ENCODE measurements around the gene TRIM46.
"Not testable (repeated sequence)": the region's sequence is repeated elsewhere in the genome, so short reads cannot be mapped to it uniquely, and the experiment has no call there.

- TF ChIP-seq, protein P1, sequence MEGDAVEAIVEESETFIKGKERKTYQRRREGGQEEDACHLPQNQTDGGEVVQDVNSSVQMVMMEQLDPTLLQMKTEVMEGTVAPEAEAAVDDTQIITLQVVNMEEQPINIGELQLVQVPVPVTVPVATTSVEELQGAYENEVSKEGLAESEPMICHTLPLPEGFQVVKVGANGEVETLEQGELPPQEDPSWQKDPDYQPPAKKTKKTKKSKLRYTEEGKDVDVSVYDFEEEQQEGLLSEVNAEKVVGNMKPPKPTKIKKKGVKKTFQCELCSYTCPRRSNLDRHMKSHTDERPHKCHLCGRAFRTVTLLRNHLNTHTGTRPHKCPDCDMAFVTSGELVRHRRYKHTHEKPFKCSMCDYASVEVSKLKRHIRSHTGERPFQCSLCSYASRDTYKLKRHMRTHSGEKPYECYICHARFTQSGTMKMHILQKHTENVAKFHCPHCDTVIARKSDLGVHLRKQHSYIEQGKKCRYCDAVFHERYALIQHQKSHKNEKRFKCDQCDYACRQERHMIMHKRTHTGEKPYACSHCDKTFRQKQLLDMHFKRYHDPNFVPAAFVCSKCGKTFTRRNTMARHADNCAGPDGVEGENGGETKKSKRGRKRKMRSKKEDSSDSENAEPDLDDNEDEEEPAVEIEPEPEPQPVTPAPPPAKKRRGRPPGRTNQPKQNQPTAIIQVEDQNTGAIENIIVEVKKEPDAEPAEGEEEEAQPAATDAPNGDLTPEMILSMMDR (IDR thresholded peaks at IDR 0.05; ENCODE audit: insufficient read depth, low read length, poor library complexity, severe bottlenecking) = not testable (repeated sequence)
- not testable (repeated sequence) for TF ChIP-seq EZH2phosphoT487 (conservative IDR thresholded peaks at IDR 0.05; ENCODE audit: low read length)
Observed at GRCh38 chr1:155232001-155232978, 58.6 kb downstream of the TRIM46 start.
